Middle frontal gyrus (tissue), 1 donor: ENCODE data around the gene ILKAP.

Experiments used
- DNase-seq: peaks from one replicate; pipeline ENCODE4 v3.0.0-alpha.2; 2015; ENCODE audit warnings: low spot score; ENCODE audit errors: extremely low spot score

ILKAP gene

GRCh38 chr2:238138331-238139195 is 64.9 kb downstream of the ILKAP start, which contains the start of gene KLHL30:
KLHL30 (plus strand) TSS chr2:238138668; CDS start chr2:238140755, 2,087 bp downstream.
- no peak for DNase-seq

- DNase-seq = no peak
Observed at GRCh38 chr2:238137885-238138284, 65.6 kb downstream of the ILKAP start.

GRCh38 chr2:238136820-238137537 is 66.5 kb downstream of the ILKAP start:
- DNase-seq = no peak

- no peak for DNase-seq
Observed at GRCh38 chr2:238135601-238136150, 67.8 kb downstream of the ILKAP start.

GRCh38 chr2:238134393-238134785 is 69.1 kb downstream of the ILKAP start:
- DNase-seq = no peak

- DNase-seq = no peak
Observed at GRCh38 chr2:238133499-238134392, 69.7 kb downstream of the ILKAP start.

- no peak for DNase-seq
Observed at GRCh38 chr2:238132463-238133450, 70.7 kb downstream of the ILKAP start.

GRCh38 chr2:238131761-238132462 is 71.6 kb downstream of the ILKAP start:
- DNase-seq = no peak

- DNase-seq = no peak
Observed at GRCh38 chr2:238130696-238131628, 72.5 kb downstream of the ILKAP start.

GRCh38 chr2:238130111-238130695 is 73.3 kb downstream of the ILKAP start:
- DNase-seq = no peak

GRCh38 chr2:238129166-238130010 is 74.1 kb downstream of the ILKAP start:
- no peak for DNase-seq

- no peak for DNase-seq
Observed at GRCh38 chr2:238128534-238129001, 74.9 kb downstream of the ILKAP start.

- DNase-seq = no peak
Observed at GRCh38 chr2:238128061-238128440, 75.4 kb downstream of the ILKAP start.

- DNase-seq = no peak
Observed at GRCh38 chr2:238127165-238128060, 76.1 kb downstream of the ILKAP start.

- no peak for DNase-seq
Observed at GRCh38 chr2:238126775-238127164, 76.7 kb downstream of the ILKAP start.

GRCh38 chr2:238126338-238126737 is 77.2 kb downstream of the ILKAP start:
- no peak for DNase-seq
